GM18507 (cell line): Measurements from ENCODE around the gene THADA.
"Not testable (repeated sequence)": the region's sequence is repeated elsewhere in the genome, so short reads cannot be mapped to it uniquely, and the experiment has no call there.

Source experiments
- DNase-seq: peaks from one replicate; pipeline ENCODE4 v3.0.0; 2011; ENCODE audit warnings: low read depth; ENCODE audit not compliant: insufficient read length; ENCODE audit errors: extremely low spot score
- FAIRE-seq: peaks from 2 replicates; lab custom pipeline; 2011; peaks lifted over from hg19 to GRCh38; lab: Jason Lieb, UNC

Gene THADA

GRCh38 chr2:43300781-43301583, 294.9 kb downstream of the THADA start:
- no peak for DNase-seq
- FAIRE-seq: no peak

- DNase-seq (no peak), FAIRE-seq (no peak)
Measured at GRCh38 chr2:43300222-43300621, 295.6 kb downstream of the THADA start.

DNA sequence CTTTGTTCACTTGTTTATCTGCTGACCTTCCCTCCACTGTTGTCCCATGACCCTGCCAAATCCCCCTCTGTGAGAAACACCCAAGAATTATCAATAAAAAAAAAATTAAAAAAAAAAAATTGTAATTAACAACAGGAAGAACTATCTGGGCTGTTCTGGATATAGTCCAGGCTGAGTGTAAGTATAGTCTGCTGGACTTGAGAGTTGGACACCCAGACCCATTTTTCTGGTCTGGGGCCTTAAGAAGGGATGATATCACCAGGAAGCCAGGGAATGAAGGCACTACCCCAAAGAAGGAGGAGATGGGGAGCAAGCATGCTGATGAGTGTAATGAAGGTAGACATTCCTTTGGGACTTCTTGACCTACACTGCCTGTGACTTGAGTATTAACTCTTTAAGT, 297.3 kb downstream of the THADA start:
- DNase-seq (no peak), FAIRE-seq (no peak)

DNA sequence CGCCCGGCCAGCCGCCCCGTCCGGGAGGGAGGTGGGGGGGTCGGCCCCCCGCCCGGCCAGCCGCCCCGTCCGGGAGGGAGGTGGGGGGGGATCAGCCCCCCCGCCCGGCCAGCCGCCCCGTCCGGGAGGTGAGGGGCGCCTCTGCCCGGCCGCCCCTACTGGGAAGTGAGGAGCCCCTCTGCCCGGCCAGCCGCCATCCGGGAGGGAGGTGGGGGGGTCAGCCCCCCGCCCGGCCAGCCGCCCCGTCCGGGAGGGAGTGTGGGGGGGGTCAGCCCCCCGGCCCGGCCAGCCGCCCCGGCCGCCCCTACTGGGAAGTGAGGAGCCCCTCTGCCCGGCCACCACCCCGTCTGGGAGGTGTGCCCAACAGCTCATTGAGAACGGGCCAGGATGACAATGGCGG, 298.1 kb downstream of the THADA start:
- not testable (repeated sequence) for FAIRE-seq, DNase-seq

DNA sequence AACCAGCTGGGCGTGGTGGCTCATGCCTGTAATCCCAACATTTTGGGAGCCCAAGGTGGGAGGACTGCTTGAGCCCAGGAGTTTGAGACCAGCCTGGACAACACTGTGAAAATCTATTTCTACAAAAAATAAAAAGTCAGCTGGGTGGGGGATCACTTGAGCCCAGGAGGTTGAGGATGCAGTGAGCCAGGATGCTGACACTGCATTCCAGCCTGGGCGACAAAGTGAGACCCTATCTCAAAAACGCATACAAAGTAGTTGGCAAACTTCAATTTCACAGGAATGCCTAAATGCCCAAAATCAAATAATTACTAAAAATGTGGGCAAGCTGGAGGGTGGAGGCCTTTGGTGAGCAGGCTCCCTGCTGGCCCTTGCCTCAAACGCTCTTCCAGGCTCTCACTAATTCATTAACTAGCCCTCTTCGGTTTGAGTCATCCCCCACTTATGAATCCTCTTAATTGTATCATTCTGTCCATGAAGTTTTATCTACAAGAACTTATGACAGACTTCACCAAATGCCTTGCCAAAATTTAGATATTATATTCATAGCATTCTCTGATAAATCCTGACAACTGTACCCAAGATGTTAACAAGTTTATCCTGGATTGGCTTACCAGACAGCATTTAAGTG, 300.8 kb downstream of the THADA start:
- peak; percentile 66 for FAIRE-seq
- no peak for DNase-seq

- DNase-seq: peak; percentile 65
- peak; percentile 94 for FAIRE-seq
Measured at GRCh38 chr2:43293744-43294695, 301.8 kb downstream of the THADA start.

DNA sequence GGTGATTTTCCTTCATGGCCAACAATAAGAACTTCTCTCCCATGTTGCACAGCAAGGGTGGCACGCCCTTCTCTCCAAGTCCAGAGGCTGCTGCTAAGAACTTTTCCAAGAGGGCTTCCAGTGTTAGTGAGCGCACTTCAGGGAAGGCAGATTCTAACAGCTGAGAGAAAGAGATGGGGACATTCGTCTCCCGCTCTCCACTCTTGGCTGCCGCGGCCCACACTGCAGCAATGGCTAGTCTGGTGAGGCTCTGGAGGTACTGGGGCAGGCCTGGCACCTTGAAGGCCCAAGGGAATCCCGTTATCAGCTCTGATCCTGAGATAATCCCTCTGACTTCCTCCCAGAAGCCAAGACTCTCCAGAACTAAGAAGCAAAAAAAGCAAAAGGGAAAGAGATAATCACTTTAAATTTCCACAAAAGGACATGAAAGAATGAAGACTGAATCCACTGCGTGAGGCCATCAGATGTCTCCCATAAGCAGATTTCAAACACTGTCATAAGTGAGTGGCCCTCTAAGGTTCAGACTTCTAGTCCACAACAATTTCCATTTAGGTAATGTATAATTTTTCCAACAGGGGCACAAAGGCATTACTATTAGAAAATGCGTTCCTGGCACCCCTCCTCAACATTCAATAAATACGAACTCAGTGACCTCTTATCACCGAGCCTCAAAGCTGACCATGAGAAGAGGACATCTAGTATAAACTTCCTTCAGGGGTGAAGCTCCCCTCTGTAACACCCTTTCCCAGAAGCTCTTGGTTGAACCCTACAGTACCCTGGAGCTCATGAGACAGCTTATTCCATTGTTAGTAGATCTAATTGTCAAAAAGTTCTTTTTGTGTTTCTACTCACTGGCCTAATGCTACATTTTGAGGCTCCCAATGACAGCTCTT, 302.7 kb downstream of the THADA start:
- FAIRE-seq (no peak), DNase-seq (no peak)

GRCh38 chr2:43292297-43292696, 303.5 kb downstream of the THADA start:
- no peak for FAIRE-seq
- DNase-seq: no peak

DNA sequence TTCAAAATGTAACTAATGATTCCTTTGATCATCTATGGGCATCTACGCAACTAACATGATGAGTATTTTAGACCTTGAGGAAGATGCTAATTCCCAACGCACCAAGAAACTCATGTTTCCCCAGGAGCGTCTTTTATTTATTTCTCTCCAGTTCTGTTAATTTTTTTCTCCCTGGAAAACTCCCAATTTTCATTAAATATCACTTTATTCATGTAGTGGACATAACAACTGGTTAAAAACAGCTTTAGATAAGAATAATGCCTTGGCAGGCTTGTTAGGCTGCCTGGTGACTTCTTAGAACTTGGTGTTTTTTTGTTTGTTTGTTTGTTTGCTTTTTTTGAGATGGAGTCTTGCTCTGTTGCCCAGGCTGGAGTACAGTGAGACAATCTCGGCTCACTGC, 306.5 kb downstream of the THADA start:
- no peak for DNase-seq
- FAIRE-seq: no peak

DNA sequence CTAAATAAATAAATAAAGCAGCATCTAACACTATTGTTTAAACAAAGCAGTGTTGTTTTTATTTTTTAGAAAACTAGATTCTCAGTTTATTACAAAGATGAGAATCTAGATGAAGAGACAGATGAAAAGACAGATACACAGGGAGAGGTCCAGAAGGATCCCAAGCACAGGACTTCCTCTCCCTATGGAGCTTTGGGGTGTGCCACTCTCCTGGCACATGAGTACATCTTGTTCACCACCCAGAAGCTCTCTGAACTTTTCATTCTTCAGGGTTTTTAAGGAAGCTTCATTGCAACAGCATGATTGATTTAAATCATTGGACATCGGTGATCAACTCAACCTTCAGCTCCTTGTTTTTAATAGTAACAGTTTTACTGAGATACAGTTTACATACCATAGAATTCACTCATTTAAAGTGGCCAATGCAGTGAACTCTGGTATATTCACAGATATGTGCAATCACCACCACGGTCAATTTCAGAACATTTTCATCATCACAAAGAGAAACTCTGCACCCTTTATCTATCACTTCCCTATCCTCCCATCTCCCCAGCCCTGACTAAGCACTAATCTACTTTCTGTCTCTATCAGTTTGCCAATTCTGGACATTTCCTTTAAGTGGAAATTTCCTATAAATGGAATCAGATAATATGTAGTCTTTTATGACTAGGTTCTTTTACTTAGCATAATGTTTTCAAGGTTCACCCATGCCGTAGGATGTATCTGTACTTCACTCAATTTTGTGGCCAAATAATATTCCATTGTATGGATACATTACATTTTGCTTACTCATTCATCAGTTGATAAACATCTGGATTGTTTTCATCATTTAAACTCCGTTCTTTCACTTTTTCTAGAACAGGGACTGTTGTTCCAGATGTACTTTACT, 307.2 kb downstream of the THADA start:
- DNase-seq (no peak), FAIRE-seq (no peak)

DNA sequence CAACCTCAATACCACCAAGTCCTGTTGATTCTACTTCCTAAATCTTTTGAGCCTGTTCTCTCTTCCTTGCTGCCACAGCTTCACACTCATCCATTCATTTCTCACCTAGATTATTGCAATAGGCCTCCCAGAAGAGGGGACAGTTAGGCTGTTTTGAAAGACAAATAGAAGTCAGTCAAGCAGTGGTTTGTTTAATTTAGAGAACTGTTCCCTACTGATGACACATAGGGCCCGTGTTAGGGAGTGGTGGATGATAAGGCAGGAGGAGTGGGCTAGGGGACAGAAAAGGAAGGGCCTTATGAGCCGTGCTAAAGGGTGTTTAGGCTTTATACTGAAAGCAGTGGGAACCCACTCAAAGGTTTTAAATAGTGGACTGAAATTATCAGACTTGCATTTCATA, 309.9 kb downstream of the THADA start:
- FAIRE-seq (no peak), DNase-seq (no peak)

DNA sequence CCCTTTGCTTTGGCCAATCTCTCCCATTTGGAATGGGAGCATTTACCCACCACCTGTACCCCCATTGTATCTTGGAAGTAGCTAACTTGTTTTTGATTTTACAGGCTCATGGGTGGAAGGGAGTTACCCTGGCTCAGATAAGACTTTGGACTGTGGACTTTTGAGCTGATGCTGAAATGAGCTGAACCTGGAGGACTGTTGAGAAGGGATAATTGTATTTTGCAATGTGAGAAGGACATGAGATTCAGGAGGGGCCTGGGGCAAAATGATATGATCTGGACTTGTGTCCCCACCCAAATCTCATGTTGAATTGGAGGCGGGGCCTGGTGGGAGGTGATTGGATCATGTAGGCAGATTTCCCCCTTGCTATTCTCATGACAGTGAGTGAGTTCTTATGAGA, 310.9 kb downstream of the THADA start:
- FAIRE-seq: no peak
- DNase-seq: no peak

DNA sequence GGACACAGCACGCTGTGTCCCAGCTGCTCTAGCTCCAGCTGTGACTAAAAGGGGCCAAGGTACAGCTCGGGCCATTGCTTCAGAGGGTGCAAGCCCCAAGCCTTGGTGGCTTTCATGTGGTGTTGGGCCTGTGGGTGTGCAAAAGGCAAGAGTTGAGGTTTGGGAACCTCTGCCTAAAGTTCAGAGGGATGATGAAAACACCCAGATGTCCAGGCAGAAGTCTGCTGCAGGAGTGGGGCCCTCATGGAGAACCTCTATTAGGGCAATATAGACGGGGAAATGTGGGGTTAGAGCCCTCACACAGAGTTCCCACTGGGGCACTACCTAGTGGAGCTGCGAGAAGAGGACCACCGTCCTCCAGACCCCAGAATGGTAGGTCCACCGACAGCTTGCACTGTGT, 311.5 kb downstream of the THADA start:
- DNase-seq, FAIRE-seq: not testable (repeated sequence)

DNA sequence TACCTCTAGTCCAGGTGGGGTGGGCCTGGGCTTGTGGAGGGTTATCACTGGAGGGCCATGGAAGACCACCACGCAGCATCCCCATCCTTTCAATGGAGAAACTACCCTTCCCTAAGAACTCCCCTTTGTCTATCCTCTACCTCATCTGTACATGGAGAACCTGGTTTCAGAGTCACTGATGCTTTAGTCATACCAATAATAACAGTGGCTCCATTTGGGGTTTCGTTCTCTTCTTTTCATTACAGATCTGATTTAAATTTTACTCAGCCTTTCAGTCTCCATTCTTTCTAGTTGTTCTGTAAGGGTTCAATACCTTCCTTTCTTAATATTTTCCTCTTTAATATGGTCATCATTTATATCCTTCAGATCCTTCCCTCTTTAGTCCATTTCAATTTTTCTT, 314.8 kb downstream of the THADA start:
- no peak for FAIRE-seq

DNA sequence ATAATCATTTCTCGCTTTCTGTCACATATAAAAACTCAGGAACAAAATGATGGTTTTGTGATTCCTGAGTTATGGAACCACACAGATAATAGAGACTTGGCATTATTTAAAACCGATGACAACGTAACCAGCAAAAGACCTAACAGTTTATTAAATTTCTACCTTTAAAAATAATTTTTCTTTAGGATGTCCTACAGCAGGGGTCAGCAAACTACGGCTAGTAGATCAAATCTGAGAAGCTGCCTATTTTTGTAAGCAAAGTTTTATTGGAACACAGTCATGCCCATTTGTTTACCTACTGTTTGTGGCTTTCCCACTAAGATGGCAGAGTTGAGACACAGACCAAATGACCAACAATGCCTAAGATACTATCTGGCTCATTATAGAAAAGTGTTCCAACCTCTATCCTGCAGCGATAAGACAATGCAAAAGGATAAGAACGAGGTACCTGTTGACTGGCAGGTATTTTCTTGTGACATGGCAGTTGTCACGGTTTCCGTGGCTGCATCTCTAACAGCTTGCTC, 316.5 kb downstream of the THADA start:
- no peak for FAIRE-seq
- no peak for DNase-seq

More for the DNA sequence above, 314.8 kb downstream of the THADA start:
- no peak for DNase-seq

GRCh38 chr2:43278564-43279220, 317.1 kb downstream of the THADA start:
- DNase-seq (no peak), FAIRE-seq (no peak)

GRCh38 chr2:43276962-43277391, 318.9 kb downstream of the THADA start:
- DNase-seq: no peak
- FAIRE-seq: no peak
